Forelimb muscle (tissue), 1 donor: ENCODE measurements around the gene MME. TPM values are rescaled to one million over a fixed set of nuclear protein-coding genes. Genes with fewer than 3 reads are reported as not detected.
"Not testable (repeated sequence)": the region's sequence is repeated elsewhere in the genome, so short reads cannot be mapped to it uniquely, and the experiment has no call there.

Experiments
- DNase-seq: peaks from one replicate; pipeline ENCODE4 v3.0.0-alpha.2; 2013; ENCODE audit warnings: low read depth
- polyA plus RNA-seq: library from polyadenylated mRNA; unstranded; fragments of 120-200 nt; gene quantifications from one replicate; pipeline ENCODE4 v1.2.1, GENCODE V29; 2013; ENCODE audit not compliant: insufficient read length

MME gene
- polyA plus RNA-seq, 1 donor, result 7.7 TPM

GRCh38 chr3:155084567-155084966 is 4.4 kb downstream of the MME start:
- DNase-seq, result no peak

GRCh38 chr3:155086051-155086450 is 5.9 kb downstream of the MME start:
- DNase-seq, result no peak

- no peak for DNase-seq
Observed at GRCh38 chr3:155088706-155089345, 8.7 kb downstream of the MME start.

- no peak for DNase-seq
Observed at GRCh38 chr3:155089495-155089894, 9.4 kb downstream of the MME start.

- DNase-seq, result no peak
Observed at GRCh38 chr3:155093261-155093660, 13.1 kb downstream of the MME start.

- no peak for DNase-seq
Observed at GRCh38 chr3:155096303-155097008, 16.3 kb downstream of the MME start.

- DNase-seq, result no peak
Observed at GRCh38 chr3:155097009-155097349, 16.9 kb downstream of the MME start.

- DNase-seq, result no peak
Observed at GRCh38 chr3:155101398-155101797, 21.3 kb downstream of the MME start.

- no peak for DNase-seq
Observed at GRCh38 chr3:155102329-155102728, 22.2 kb downstream of the MME start.

GRCh38 chr3:155103686-155104085 is 23.6 kb downstream of the MME start:
- no peak for DNase-seq

GRCh38 chr3:155106119-155106518 is 26.0 kb downstream of the MME start:
- no peak for DNase-seq

- no peak for DNase-seq
Observed at GRCh38 chr3:155110022-155110421, 29.9 kb downstream of the MME start.

- no peak for DNase-seq
Observed at GRCh38 chr3:155110996-155111901, 31.1 kb downstream of the MME start.

- DNase-seq, result no peak
Observed at GRCh38 chr3:155111971-155112370, 31.9 kb downstream of the MME start.

GRCh38 chr3:155112661-155113389 is 32.7 kb downstream of the MME start:
- no peak for DNase-seq

- DNase-seq, result not testable (repeated sequence)
Observed at GRCh38 chr3:155124745-155125144, 44.6 kb downstream of the MME start.

GRCh38 chr3:155129396-155129795 is 49.3 kb downstream of the MME start:
- no peak for DNase-seq

GRCh38 chr3:155130001-155130400 is 49.9 kb downstream of the MME start:
- no peak for DNase-seq

GRCh38 chr3:155131104-155131503 is 51.0 kb downstream of the MME start:
- DNase-seq, result no peak

- not testable (repeated sequence) for DNase-seq
Observed at GRCh38 chr3:155134311-155134710, 54.2 kb downstream of the MME start.

GRCh38 chr3:155135003-155135402 is 54.9 kb downstream of the MME start:
- DNase-seq, result no peak

GRCh38 chr3:155138677-155139076 is 58.6 kb downstream of the MME start:
- no peak for DNase-seq
